BLaER1 (cell line): Measurements from ENCODE around the gene PTBP3.

Experiments
- H3K27ac ChIP-seq: shearing (Covaris generic); formaldehyde crosslinking; 2 replicates; pipeline ENCODE4 v1.8.1; 2022
- H3K27me3 ChIP-seq: shearing (Covaris generic); formaldehyde crosslinking; 2 replicates; pipeline ENCODE4 v1.8.1; 2022
- H3K36me3 ChIP-seq: shearing (Covaris generic); formaldehyde crosslinking; 2 replicates; pipeline ENCODE4 v1.8.1; 2022
- H3K4me1 ChIP-seq: shearing (Covaris generic); formaldehyde crosslinking; 2 replicates; pipeline ENCODE4 v1.8.1; 2022
- H3K4me2 ChIP-seq: shearing (Covaris generic); formaldehyde crosslinking; 2 replicates; pipeline ENCODE4 v1.8.1; 2022
- H3K4me3 ChIP-seq: shearing (Covaris generic); formaldehyde crosslinking; 2 replicates; pipeline ENCODE4 v1.8.1; 2022
- H3K9ac ChIP-seq: shearing (Covaris generic); formaldehyde crosslinking; 2 replicates; pipeline ENCODE4 v1.8.1; 2022
- H3K9me3 ChIP-seq: shearing (Covaris generic); formaldehyde crosslinking; 2 replicates; pipeline ENCODE4 v1.8.1; 2022
- H4K20me1 ChIP-seq: shearing (Covaris generic); formaldehyde crosslinking; 2 replicates; pipeline ENCODE4 v1.8.1; 2022
- Cebpa-rat ChIP-seq: shearing (Covaris generic); IDR thresholded peaks from 2 replicates; pipeline ENCODE4 v1.8.1; 2022

PTBP3 gene

DNA sequence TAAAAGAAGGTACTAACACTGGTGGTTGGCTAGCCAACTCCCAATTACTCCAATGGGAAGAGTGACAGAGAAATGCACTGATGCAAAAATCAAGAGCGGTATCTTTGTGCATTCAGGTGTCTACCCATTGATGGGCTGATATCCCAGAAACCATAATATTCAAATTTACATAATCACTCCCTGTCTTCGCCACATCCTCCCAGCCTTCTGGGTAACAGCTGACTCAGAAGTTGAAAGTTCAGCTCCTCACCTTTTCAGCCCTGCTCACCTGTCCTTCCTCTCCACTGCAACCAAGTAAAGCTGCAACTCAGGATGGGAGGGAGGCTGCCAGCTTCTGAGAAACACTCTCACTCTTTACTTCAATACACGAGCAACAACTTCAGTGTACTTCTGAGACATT is 165.2 kb downstream of the PTBP3 start:
- H3K27ac ChIP-seq, result no peak overlapping the region
- no peak overlapping the region for H3K9ac ChIP-seq
- no peak overlapping the region for H3K4me3 ChIP-seq
- H3K27me3 ChIP-seq, result no peaks in the 10 kb centered on the region
- H3K36me3 ChIP-seq, result no peaks in the 10 kb centered on the region
- no peak overlapping the region for H3K4me2 ChIP-seq
- H3K4me1 ChIP-seq, result peaks cover 6% of the 10 kb centered on the region
- TF ChIP-seq Cebpa-rat, result no peak
- no peaks in the 10 kb centered on the region for H3K9me3 ChIP-seq
- H4K20me1 ChIP-seq, result peaks cover 7% of the 10 kb centered on the region
